GM12878 (cell line): ENCODE results near the gene TUBD1. TPM values are rescaled to one million over a fixed set of nuclear protein-coding genes. Genes with fewer than 3 reads are reported as not detected.

ENCODE experiments used
- ATAC-seq: fragments of 200-7000 bp; cut with Tn5 transposase; 3 replicates; pipeline ENCODE4 v1.9.1; 2020; ENCODE audit warnings: mild to moderate bottlenecking, moderate library complexity
- BruUV-seq: library from RNA; stranded (reverse); fragments of 400-500 nt; replicated peaks from 2 replicates; lab custom pipeline; 2021; lab: Mats Ljungman, UMichigan
- CTCF ChIA-PET: fragments of 300-600 bp; sonication (Branson Sonifier 250); formaldehyde crosslinking; extraction: SDS; loops from one replicate; lab custom pipeline; 2021; ENCODE audit warnings: inconsistent platforms; lab: Yijun Ruan, JAX
- POLR2A ChIA-PET: fragments of 350-600 bp; formaldehyde crosslinking; extraction: SDS; loops from one replicate; lab custom pipeline; 2021; ENCODE audit warnings: inconsistent platforms; lab: Charles Lee
- RAD21 ChIA-PET: fragments of 300-600 bp; sonication (Branson Sonifier 250); formaldehyde crosslinking; loops from one replicate; lab custom pipeline; 2023; ENCODE audit warnings: antibody characterized with exemption; ENCODE audit not compliant: unreplicated experiment; lab: Charles Lee
- SMC1A ChIA-PET: fragments of 300-600 bp; sonication (Branson Sonifier 250); formaldehyde crosslinking; loops from one replicate; lab custom pipeline; 2023; ENCODE audit not compliant: unreplicated experiment, uncharacterized antibody; lab: Charles Lee
- DNase-seq: peaks from one replicate; pipeline ENCODE4 v3.0.0-alpha.2; 2011; ENCODE audit warnings: low read depth, low spot score
- FAIRE-seq: peaks from 3 replicates; lab custom pipeline; 2011; peaks lifted over from hg19 to GRCh38; lab: Jason Lieb, UNC
- H2AFZ ChIP-seq: 2 replicates; pipeline ENCODE4 v1.6.0; 2011; ENCODE audit warnings: low read depth, low read length, control low read depth; ENCODE audit not compliant: control insufficient read depth
- H3K27ac ChIP-seq: 2 replicates; pipeline ENCODE4 v1.5.1; 2011; ENCODE audit warnings: control low read depth; ENCODE audit not compliant: control insufficient read depth, insufficient read depth
- H3K27me3 ChIP-seq, 2 experiments: replicated peaks in 1 of 2; 2 replicates each; pipeline versions ENCODE4 v1.6.0 to v1.6.1; 2011; ENCODE audit warnings: low read length in 1 of 2; ENCODE audit not compliant: control insufficient read depth in 2 of 2, insufficient read depth in 2 of 2
- H3K36me3 ChIP-seq, 2 experiments: 2 replicates each; pipeline ENCODE4 v1.5.1; 2011; ENCODE audit warnings: low read length in 1 of 2; ENCODE audit not compliant: control insufficient read depth in 2 of 2, insufficient read depth in 2 of 2
- H3K4me1 ChIP-seq: 2 replicates; pipeline ENCODE4 v1.6.1; 2011; ENCODE audit warnings: mild to moderate bottlenecking, low read length, moderate library complexity, mixed read lengths; ENCODE audit not compliant: control insufficient read depth, insufficient read depth
- H3K4me2 ChIP-seq: 2 replicates; pipeline ENCODE4 v1.6.0; 2011; ENCODE audit warnings: control low read depth; ENCODE audit not compliant: control insufficient read depth, insufficient read depth
- H3K4me3 ChIP-seq: fragments of 200-600 bp; sonication (generic); 2 replicates; pipeline ENCODE4 v1.5.1; 2016
- H3K79me2 ChIP-seq: 2 replicates; pipeline ENCODE4 v1.6.0; 2011; ENCODE audit warnings: low read length; ENCODE audit not compliant: control insufficient read depth, insufficient read depth
- H3K9ac ChIP-seq: 2 replicates; pipeline ENCODE4 v1.8.0; 2011; ENCODE audit warnings: low read length, control low read depth, mixed read lengths; ENCODE audit not compliant: control insufficient read depth, insufficient read depth
- H3K9me3 ChIP-seq: replicated peaks from 3 replicates; pipeline ENCODE4 v1.5.1; 2011; ENCODE audit warnings: mild to moderate bottlenecking, low read length; ENCODE audit not compliant: control insufficient read depth, insufficient read depth
- H4K20me1 ChIP-seq: 2 replicates; pipeline ENCODE4 v1.6.0; 2011; ENCODE audit not compliant: control insufficient read depth, insufficient read depth
- CREB1 ChIP-seq: IDR thresholded peaks from 2 replicates; pipeline ENCODE4 v1.6.1; 2012; ENCODE audit warnings: low read depth, mild to moderate bottlenecking, inconsistent platforms
- GABPA ChIP-seq: IDR thresholded peaks from 2 replicates; pipeline ENCODE4 v1.6.1; 2014; ENCODE audit warnings: antibody characterized with exemption, low read depth, mild to moderate bottlenecking, inconsistent platforms
- HDGF ChIP-seq: fragments of 450-650 bp; IDR thresholded peaks from 2 replicates; pipeline ENCODE4 v1.6.1; 2016; ENCODE audit warnings: antibody characterized with exemption
- IRF4 ChIP-seq: IDR thresholded peaks from 2 replicates; pipeline ENCODE4 v1.6.1; 2011; ENCODE audit warnings: low read depth, low read length
- LARP7 ChIP-seq: fragments of 450-650 bp; IDR thresholded peaks from 2 replicates; pipeline ENCODE4 v1.6.1; 2017; ENCODE audit warnings: mild to moderate bottlenecking
- MXI1 ChIP-seq: fragments of 150-350 bp; IDR thresholded peaks from 2 replicates; pipeline ENCODE4 v1.6.1; 2011; ENCODE audit warnings: low read depth, mild to moderate bottlenecking, inconsistent platforms, low read length, improper control_type of control experiment
- NBN ChIP-seq: fragments of 450-650 bp; IDR thresholded peaks from 2 replicates; pipeline ENCODE4 v1.6.1; 2016
- NR2F1 ChIP-seq: fragments of 450-650 bp; conservative IDR thresholded peaks from 2 replicates; pipeline ENCODE4 v1.6.1; 2017; ENCODE audit warnings: mild to moderate bottlenecking
- RB1 ChIP-seq: fragments of 450-650 bp; formaldehyde crosslinking; IDR thresholded peaks from 2 replicates; pipeline ENCODE4 v1.6.1; 2017; ENCODE audit warnings: mild to moderate bottlenecking, borderline replicate concordance
- SIN3A ChIP-seq: IDR thresholded peaks from 2 replicates; pipeline ENCODE4 v1.6.1; 2012; ENCODE audit warnings: low read depth, low read length, improper control_type of control experiment
- SIX5 ChIP-seq: IDR thresholded peaks from 2 replicates; pipeline ENCODE4 v1.6.1; 2011; ENCODE audit warnings: mild to moderate bottlenecking, low read depth, low read length, moderate library complexity; ENCODE audit not compliant: severe bottlenecking
- SREBF2 ChIP-seq: IDR thresholded peaks from 2 replicates; pipeline ENCODE4 v1.6.1; 2012; ENCODE audit warnings: mild to moderate bottlenecking, low read length
- ZBED1 ChIP-seq: IDR thresholded peaks from 2 replicates; pipeline ENCODE4 v1.6.1; 2016; ENCODE audit warnings: borderline replicate concordance
- WGBS: methylation state at CpG from one replicate; pipeline ENCODE4 v1.1.6; 2016; ENCODE audit warnings: low lambda C conversion rate; ENCODE audit not compliant: insufficient replicate concordance, insufficient coverage; ENCODE audit errors: missing lambda C conversion rate; 5-methylcytosine and 5-hydroxymethylcytosine counted together
- in situ Hi-C: fragments of 300-500 bp; cut with MboI; formaldehyde crosslinking; loops from 9 replicates; pipeline ENCODE4 v1.14.3; 2018; ENCODE audit warnings: mixed read lengths
- intact Hi-C: fragments of 100-400 bp; cut with micrococcal nuclease; formaldehyde crosslinking; loops from one replicate; pipeline ENCODE4 v1.14.2; 2022; ENCODE audit not compliant: unreplicated experiment
- polyA plus RNA-seq, 11 experiments: library from polyadenylated mRNA; depleted of rRNA in 4 of 11; unstranded in 6 of 11; stranded (reverse) in 5 of 11; fragments of >200 nt; fragmentation: Nextera tagmentation in 4 of 11; fragmentation: Illumina TruSeq in 1 of 11; extraction: Ambion mirVana in 4 of 11; extraction: Trizol in 1 of 11; gene quantifications; 1 replicate in 1 of 11; 2 replicates in 10 of 11; pipeline versions ENCODE4 v1.2.1 to v1.2.3, GENCODE V29; 2011 to 2016; ENCODE audit warnings: inconsistent platforms in 2 of 11, missing spikeins in 2 of 11, low read depth in 1 of 11
- total RNA-seq, 4 experiments: library from RNA; depleted of rRNA in 3 of 4; stranded (reverse); fragments of >200 nt in 3 of 4; fragmentation: Illumina TruSeq in 1 of 4; extraction: Trizol in 1 of 4; gene quantifications; 2 replicates each; pipeline versions ENCODE4 v1.2.1 to v1.2.3, GENCODE V29; 2013 to 2021
- TF ChIP-seq, protein P1 (sequence below): fragments of 450-650 bp; IDR thresholded peaks from 2 replicates; pipeline ENCODE4 v1.6.1; 2017; ENCODE audit warnings: mild to moderate bottlenecking, moderate library complexity
- TF ChIP-seq, protein P2 (sequence below): fragments of 450-650 bp; IDR thresholded peaks from 2 replicates; pipeline ENCODE4 v1.6.1; 2018; ENCODE audit warnings: mild to moderate bottlenecking, low read depth, moderate library complexity; ENCODE audit not compliant: partially characterized antibody
- TF ChIP-seq, protein P3 (sequence below): IDR thresholded peaks from 2 replicates; pipeline ENCODE4 v1.6.1; 2011; ENCODE audit warnings: borderline replicate concordance, low read depth, mild to moderate bottlenecking, moderate library complexity, mixed read lengths, low read length; ENCODE audit not compliant: insufficient read depth; ENCODE audit errors: extremely low read length

The TUBD1 gene
- total and polyA plus RNA-seq, 10 of the 15 experiments (the other 5 are each of a cell fraction or from before 2014, with no cell fraction given): 5.3 to 10.8 (median 8.3) TPM

DNA sequence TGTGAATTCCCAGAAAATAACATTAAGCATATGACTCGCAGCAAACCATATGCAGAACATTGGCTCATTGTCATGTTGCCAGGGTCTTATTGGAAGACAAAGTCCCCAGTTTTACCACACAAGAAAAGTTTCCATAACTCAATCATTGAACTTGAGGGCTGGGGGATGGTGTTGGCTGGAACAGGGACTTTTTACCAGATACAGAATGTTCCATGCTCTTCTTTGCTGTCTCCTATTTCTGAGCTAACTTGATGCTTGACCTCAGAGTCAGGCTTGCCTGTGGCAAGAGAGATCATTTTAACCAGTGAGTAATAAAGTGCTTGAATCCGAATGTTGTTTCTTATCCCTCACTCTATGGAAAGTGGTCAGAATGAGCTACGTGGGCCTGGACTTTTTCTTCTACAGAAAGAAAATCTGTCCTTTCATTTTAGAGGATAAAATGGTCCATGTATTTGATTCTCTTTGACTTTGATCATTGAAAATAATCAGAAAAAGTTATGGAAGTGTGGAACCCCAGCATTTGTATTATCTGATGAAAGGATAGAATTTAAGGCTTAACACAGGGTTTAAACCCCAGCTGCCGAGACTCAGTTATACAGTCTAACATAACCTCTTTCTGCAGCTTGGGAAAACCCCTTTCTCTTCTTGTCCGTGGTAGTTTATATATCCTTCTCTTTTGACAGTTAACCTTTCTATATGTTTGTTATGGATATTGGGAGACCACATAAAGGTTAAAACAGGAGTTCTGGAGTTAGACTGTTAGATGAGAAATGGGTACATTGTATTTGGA is 67.0 kb downstream of the TUBD1 start:
- ChIA-PET RAD21 (interaction anchor here (0.8 to 11.5 kb wide), 11 partner anchors 10 to 73 kb away, joined by 3 to 223 read pairs (median 6); no protein-coding TSS in a partner anchor), CTCF (interaction anchor here (0.6 to 6.0 kb wide), 8 partner anchors 10 to 72 kb away, joined by 3 to 51 read pairs (median 4); no protein-coding TSS in a partner anchor), POLR2A (interaction anchor here (0.9 to 12.0 kb wide), 6 partner anchors 17 to 73 kb away, joined by 3 to 332 read pairs (median 16); no protein-coding TSS in a partner anchor), SMC1A (interaction anchor here (0.7 to 15.2 kb wide), 14 partner anchors 8 to 79 kb away, joined by 3 to 250 read pairs (median 5); no protein-coding TSS in a partner anchor)
- in situ Hi-C loops: loop anchor here (5.0 kb wide), 1 partner anchor 38 kb away; no protein-coding TSS in a partner anchor
- Histone ChIP-seq H2AFZ (no peak overlapping the region; the same call in 1 of the 2 replicates), H3K79me2 (peaks cover 42% of the 10 kb centered on the region), H3K36me3 (no peaks in the 10 kb centered on the region), H3K27me3 (no peaks in the 10 kb centered on the region), H3K4me3 (peak overlapping the region; percentile 65), H3K9me3 (no peaks in the 10 kb centered on the region), H3K4me1 (peaks cover 52% of the 10 kb centered on the region), H4K20me1 (no peaks in the 10 kb centered on the region), H3K4me2 (peak overlapping the region; percentile 95), H3K9ac (peak overlapping the region; percentile 42), H3K27ac (peak overlapping the region; percentile 98)
- ATAC-seq: peak; percentile 16
- 10% methylated on average over 5 of the region's 5 CpGs for WGBS
- no peak for FAIRE-seq
- no peak for DNase-seq
- BruUV-seq: no TSS peak
- intact Hi-C loops: no loop called here
- TF ChIP-seq HDGF: no peak
- no peak for TF ChIP-seq SIX5
- TF ChIP-seq NR2F1: peak; percentile 64
- TF ChIP-seq CREB1: no peak
- TF ChIP-seq SIN3A: no peak
- no peak for TF ChIP-seq ZBED1
- TF ChIP-seq, protein P1, sequence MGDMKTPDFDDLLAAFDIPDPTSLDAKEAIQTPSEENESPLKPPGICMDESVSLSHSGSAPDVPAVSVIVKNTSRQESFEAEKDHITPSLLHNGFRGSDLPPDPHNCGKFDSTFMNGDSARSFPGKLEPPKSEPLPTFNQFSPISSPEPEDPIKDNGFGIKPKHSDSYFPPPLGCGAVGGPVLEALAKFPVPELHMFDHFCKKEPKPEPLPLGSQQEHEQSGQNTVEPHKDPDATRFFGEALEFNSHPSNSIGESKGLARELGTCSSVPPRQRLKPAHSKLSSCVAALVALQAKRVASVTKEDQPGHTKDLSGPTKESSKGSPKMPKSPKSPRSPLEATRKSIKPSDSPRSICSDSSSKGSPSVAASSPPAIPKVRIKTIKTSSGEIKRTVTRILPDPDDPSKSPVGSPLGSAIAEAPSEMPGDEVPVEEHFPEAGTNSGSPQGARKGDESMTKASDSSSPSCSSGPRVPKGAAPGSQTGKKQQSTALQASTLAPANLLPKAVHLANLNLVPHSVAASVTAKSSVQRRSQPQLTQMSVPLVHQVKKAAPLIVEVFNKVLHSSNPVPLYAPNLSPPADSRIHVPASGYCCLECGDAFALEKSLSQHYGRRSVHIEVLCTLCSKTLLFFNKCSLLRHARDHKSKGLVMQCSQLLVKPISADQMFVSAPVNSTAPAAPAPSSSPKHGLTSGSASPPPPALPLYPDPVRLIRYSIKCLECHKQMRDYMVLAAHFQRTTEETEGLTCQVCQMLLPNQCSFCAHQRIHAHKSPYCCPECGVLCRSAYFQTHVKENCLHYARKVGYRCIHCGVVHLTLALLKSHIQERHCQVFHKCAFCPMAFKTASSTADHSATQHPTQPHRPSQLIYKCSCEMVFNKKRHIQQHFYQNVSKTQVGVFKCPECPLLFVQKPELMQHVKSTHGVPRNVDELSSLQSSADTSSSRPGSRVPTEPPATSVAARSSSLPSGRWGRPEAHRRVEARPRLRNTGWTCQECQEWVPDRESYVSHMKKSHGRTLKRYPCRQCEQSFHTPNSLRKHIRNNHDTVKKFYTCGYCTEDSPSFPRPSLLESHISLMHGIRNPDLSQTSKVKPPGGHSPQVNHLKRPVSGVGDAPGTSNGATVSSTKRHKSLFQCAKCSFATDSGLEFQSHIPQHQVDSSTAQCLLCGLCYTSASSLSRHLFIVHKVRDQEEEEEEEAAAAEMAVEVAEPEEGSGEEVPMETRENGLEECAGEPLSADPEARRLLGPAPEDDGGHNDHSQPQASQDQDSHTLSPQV: no peak
- TF ChIP-seq, protein P2, sequence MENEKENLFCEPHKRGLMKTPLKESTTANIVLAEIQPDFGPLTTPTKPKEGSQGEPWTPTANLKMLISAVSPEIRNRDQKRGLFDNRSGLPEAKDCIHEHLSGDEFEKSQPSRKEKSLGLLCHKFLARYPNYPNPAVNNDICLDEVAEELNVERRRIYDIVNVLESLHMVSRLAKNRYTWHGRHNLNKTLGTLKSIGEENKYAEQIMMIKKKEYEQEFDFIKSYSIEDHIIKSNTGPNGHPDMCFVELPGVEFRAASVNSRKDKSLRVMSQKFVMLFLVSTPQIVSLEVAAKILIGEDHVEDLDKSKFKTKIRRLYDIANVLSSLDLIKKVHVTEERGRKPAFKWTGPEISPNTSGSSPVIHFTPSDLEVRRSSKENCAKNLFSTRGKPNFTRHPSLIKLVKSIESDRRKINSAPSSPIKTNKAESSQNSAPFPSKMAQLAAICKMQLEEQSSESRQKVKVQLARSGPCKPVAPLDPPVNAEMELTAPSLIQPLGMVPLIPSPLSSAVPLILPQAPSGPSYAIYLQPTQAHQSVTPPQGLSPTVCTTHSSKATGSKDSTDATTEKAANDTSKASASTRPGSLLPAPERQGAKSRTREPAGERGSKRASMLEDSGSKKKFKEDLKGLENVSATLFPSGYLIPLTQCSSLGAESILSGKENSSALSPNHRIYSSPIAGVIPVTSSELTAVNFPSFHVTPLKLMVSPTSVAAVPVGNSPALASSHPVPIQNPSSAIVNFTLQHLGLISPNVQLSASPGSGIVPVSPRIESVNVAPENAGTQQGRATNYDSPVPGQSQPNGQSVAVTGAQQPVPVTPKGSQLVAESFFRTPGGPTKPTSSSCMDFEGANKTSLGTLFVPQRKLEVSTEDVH: no peak
- TF ChIP-seq SREBF2: no peak
- TF ChIP-seq LARP7: no peak
- 0 out of 2 replicates have a peak, but pooled peaks have one; percentile 25 for TF ChIP-seq IRF4
- TF ChIP-seq GABPA: no peak
- TF ChIP-seq, protein P3, sequence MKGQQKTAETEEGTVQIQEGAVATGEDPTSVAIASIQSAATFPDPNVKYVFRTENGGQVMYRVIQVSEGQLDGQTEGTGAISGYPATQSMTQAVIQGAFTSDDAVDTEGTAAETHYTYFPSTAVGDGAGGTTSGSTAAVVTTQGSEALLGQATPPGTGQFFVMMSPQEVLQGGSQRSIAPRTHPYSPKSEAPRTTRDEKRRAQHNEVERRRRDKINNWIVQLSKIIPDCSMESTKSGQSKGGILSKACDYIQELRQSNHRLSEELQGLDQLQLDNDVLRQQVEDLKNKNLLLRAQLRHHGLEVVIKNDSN: no peak
- no peak; the same call in 1 of the 2 replicates for TF ChIP-seq NBN
- no peak for TF ChIP-seq MXI1
- TF ChIP-seq RB1: no peak
